Measurements from ENCODE around the gene NRCAM. TPM values are rescaled to one million over a fixed set of nuclear protein-coding genes. Genes with fewer than 3 reads are reported as not detected.

NRCAM gene
- total RNA-seq, 2 donors from 2014 or later: 17.9 to 28.2 TPM

GRCh38 chr7:108415821-108416536 lies 40.3 kb downstream of the NRCAM start:
- no peak for DNase-seq
- Mint-ChIP-seq H3K4me3 (no peak overlapping the region), H3K4me1 (peaks cover 11% of the 10 kb centered on the region), H3K27me3 (ENCODE audit: insufficient read depth) (no peaks in the 10 kb centered on the region), H3K36me3 (ENCODE audit: low read depth) (peaks cover 2% of the 10 kb centered on the region), H3K27ac (no peak overlapping the region), H3K9me3 (no peaks in the 10 kb centered on the region)
- Histone ChIP-seq H3K4me3 (ENCODE audit: low read length) (no peak overlapping the region), H3K4me1 (ENCODE audit: control insufficient read depth, insufficient read depth, low read length) (no peaks in the 10 kb centered on the region), H3K27me3 (ENCODE audit: control insufficient read depth, insufficient read depth, low read length, poor library complexity, severe bottlenecking) (no peaks in the 10 kb centered on the region), H3K27ac (ENCODE audit: low read depth, low read length) (peak overlapping the region; percentile 50), H3K9ac (ENCODE audit: extremely low read depth, low read length, poor library complexity, severe bottlenecking) (no peak overlapping the region), H3K9me3 (ENCODE audit: control insufficient read depth, low read length) (no peaks in the 10 kb centered on the region), H3K36me3 (ENCODE audit: control insufficient read depth, insufficient read depth, low read length) (no peaks in the 10 kb centered on the region)
- TF ChIP-seq CTCF (conservative IDR thresholded peaks at IDR 0.05): no peak
- WGBS, 2 experiments (ENCODE audit: insufficient coverage in 1 of 2, insufficient read length in 1 of 2): 85 to 89% methylated on average over 5 to 8 of the region's 8 CpGs

GRCh38 chr7:108415084-108415483 lies 41.2 kb downstream of the NRCAM start:
- no peaks in the 10 kb centered on the region for H3K27me3 ChIP-seq (ENCODE audit: control insufficient read depth, insufficient read depth, low read length, poor library complexity, severe bottlenecking)
- no peak overlapping the region for H3K4me3 Mint-ChIP-seq
- H3K27ac ChIP-seq (ENCODE audit: low read depth, low read length): no peak overlapping the region
- no peaks in the 10 kb centered on the region for H3K9me3 ChIP-seq (ENCODE audit: control insufficient read depth, low read length)
- no peaks in the 10 kb centered on the region for H3K9me3 Mint-ChIP-seq
- H3K4me1 Mint-ChIP-seq: peaks cover 11% of the 10 kb centered on the region
- H3K4me3 ChIP-seq (ENCODE audit: low read length): no peak overlapping the region
- no peaks in the 10 kb centered on the region for H3K36me3 ChIP-seq (ENCODE audit: control insufficient read depth, insufficient read depth, low read length)
- H3K27ac Mint-ChIP-seq: no peak overlapping the region
- peaks cover 2% of the 10 kb centered on the region for H3K36me3 Mint-ChIP-seq (ENCODE audit: low read depth)
- 99 to 100% methylated on average over 2 to 4 of the region's 4 CpGs for WGBS, 2 experiments (ENCODE audit: insufficient coverage in 1 of 2, insufficient read length in 1 of 2)
- H3K9ac ChIP-seq (ENCODE audit: extremely low read depth, low read length, poor library complexity, severe bottlenecking): no peak overlapping the region
- H3K27me3 Mint-ChIP-seq (ENCODE audit: insufficient read depth): no peaks in the 10 kb centered on the region
- no peak for TF ChIP-seq CTCF (conservative IDR thresholded peaks at IDR 0.05)
- no peaks in the 10 kb centered on the region for H3K4me1 ChIP-seq (ENCODE audit: control insufficient read depth, insufficient read depth, low read length)
- no peak for DNase-seq

GRCh38 chr7:108413782-108414492 lies 42.3 kb downstream of the NRCAM start:
- Mint-ChIP-seq H3K4me1 (peaks cover 11% of the 10 kb centered on the region), H3K9me3 (no peaks in the 10 kb centered on the region), H3K36me3 (ENCODE audit: low read depth) (peaks cover 2% of the 10 kb centered on the region), H3K27me3 (ENCODE audit: insufficient read depth) (no peaks in the 10 kb centered on the region), H3K4me3 (no peak overlapping the region), H3K27ac (peak overlapping the region; percentile 29)
- H3K36me3 ChIP-seq (ENCODE audit: control insufficient read depth, insufficient read depth, low read length): no peaks in the 10 kb centered on the region
- no peaks in the 10 kb centered on the region for H3K27me3 ChIP-seq (ENCODE audit: control insufficient read depth, insufficient read depth, low read length, poor library complexity, severe bottlenecking)
- no peak for TF ChIP-seq CTCF (conservative IDR thresholded peaks at IDR 0.05)
- peak overlapping the region; percentile 40 for H3K27ac ChIP-seq (ENCODE audit: low read depth, low read length)
- no peak overlapping the region for H3K9ac ChIP-seq (ENCODE audit: extremely low read depth, low read length, poor library complexity, severe bottlenecking)
- no peaks in the 10 kb centered on the region for H3K9me3 ChIP-seq (ENCODE audit: control insufficient read depth, low read length)
- H3K4me3 ChIP-seq (ENCODE audit: low read length): no peak overlapping the region
- H3K4me1 ChIP-seq (ENCODE audit: control insufficient read depth, insufficient read depth, low read length): no peaks in the 10 kb centered on the region
- peak; percentile 70 for DNase-seq
- WGBS, 2 experiments (ENCODE audit: insufficient coverage in 1 of 2, insufficient read length in 1 of 2): 80 to 84% methylated on average over 3 of the region's 3 CpGs
